ENCODE results near the gene LTBP2.

LTBP2 gene

DNA sequence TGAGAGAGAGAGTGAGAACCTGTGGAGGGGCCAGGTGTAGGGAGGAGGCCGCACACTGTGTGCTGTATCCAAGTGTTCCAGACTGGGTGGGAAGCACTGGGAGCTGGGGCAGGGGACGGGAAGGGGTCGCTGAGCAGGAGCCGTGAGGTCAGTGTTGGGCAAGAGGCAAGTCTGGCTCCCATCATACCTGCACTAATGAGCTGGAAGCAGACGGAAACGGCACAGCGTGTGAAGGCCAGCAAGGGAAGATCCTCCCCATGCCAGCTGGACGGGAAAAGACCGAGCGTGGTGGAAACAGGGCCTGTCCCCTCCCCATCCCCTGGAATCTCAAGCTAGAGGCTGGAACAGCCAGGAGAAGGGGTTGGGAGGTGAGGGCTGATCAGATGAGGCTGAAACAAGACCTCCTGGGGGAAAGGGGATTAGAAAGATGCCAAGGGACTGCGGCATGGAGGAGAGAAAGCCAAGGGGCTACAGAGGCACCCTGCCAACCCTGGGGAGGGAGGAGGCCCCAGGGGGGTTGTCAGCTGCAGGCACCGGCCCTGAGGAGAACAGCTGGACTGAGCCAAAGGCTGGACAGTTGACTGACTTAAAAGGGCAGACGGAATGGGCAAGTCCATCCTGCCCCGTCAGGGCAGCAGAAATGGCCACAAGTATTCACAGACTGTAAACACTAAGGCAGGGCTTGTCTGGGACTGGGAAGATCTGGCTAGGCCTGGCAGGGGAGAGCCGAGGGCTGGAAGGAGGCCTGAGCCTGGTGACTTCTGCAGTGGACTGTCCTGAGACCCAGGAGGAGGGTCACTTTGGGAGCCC lies 19.0 kb upstream of the LTBP2 start:
- H3K4me1 Mint-ChIP-seq, result peaks cover 3% of the 10 kb centered on the region
- H3K36me3 Mint-ChIP-seq, result no peaks in the 10 kb centered on the region
- no peaks in the 10 kb centered on the region for H3K9me3 Mint-ChIP-seq
- H3K4me3 Mint-ChIP-seq, result no peak overlapping the region
- no peak overlapping the region for H3K27ac Mint-ChIP-seq
- peaks cover 50% of the 10 kb centered on the region for H3K27me3 Mint-ChIP-seq
- DNase-seq, result no peak
- CTCF ChIA-PET, result interaction anchor here (1.6 kb wide), 1 partner anchor 21 kb away, joined by 3 read pairs; no protein-coding TSS in a partner anchor

GRCh38 chr14:74628418-74628817 lies 16.4 kb upstream of the LTBP2 start:
- H3K27ac Mint-ChIP-seq, result no peak overlapping the region
- H3K36me3 Mint-ChIP-seq, result no peaks in the 10 kb centered on the region
- H3K27me3 Mint-ChIP-seq, result peaks cover 47% of the 10 kb centered on the region

DNA sequence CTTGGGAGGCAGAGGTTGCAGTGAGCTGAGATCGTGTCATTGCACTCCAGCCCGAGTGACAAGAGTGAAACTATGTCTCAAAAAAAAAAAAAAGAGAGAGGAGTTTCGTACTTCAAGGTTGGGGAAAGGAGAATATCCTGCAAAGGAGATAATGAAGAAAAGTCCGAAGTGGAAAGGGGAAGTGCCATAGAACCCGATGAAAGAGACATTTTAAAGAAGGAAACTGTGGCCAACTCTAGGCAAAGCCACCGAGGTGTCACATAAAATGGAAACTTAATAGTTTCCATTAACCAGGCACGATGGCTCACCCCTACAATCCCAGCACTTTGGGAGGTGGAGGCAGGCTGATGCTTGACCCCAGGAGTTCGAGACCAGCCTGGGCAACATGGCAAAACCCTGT lies 15.0 kb upstream of the LTBP2 start:
- H3K27ac Mint-ChIP-seq, result no peak overlapping the region
- H3K4me1 Mint-ChIP-seq, result peaks cover 3% of the 10 kb centered on the region
- peaks cover 52% of the 10 kb centered on the region for H3K27me3 Mint-ChIP-seq
- no peaks in the 10 kb centered on the region for H3K9me3 Mint-ChIP-seq
- no peak for DNase-seq
- no peaks in the 10 kb centered on the region for H3K36me3 Mint-ChIP-seq
- H3K4me3 Mint-ChIP-seq, result no peak overlapping the region
- CTCF ChIA-PET, result interaction anchor here (1.0 to 2.5 kb wide), 2 partner anchors 14 to 18 kb away, joined by 5 to 9 read pairs; partner anchors contain the start of gene LTBP2

More at GRCh38 chr14:74628418-74628817, 16.4 kb upstream of the LTBP2 start:
- no peak for DNase-seq
- CTCF ChIA-PET, result interaction anchor here (1.2 to 2.5 kb wide), 2 partner anchors 10 to 16 kb away, joined by 4 to 9 read pairs; partner anchors contain the start of gene LTBP2
- Mint-ChIP-seq H3K4me1 (peaks cover 3% of the 10 kb centered on the region), H3K4me3 (no peak overlapping the region), H3K9me3 (no peaks in the 10 kb centered on the region)

GRCh38 chr14:74622257-74622656 lies 10.2 kb upstream of the LTBP2 start:
- Mint-ChIP-seq H3K36me3 (no peaks in the 10 kb centered on the region), H3K27me3 (peaks cover 28% of the 10 kb centered on the region), H3K4me3 (no peak overlapping the region), H3K27ac (no peak overlapping the region), H3K4me1 (peaks cover 41% of the 10 kb centered on the region), H3K9me3 (no peaks in the 10 kb centered on the region)
- DNase-seq, result no peak
- CTCF ChIA-PET, result interaction anchor here (1.2 to 2.2 kb wide), 2 partner anchors 8 to 13 kb away, joined by 3 to 8 read pairs; no protein-coding TSS in a partner anchor

GRCh38 chr14:74621556-74621955 lies 9.5 kb upstream of the LTBP2 start:
- CTCF ChIA-PET, result interaction anchor here (5.4 kb wide), 1 partner anchor 13 kb away, joined by 39 read pairs; no protein-coding TSS in a partner anchor
- H3K27ac Mint-ChIP-seq, result no peak overlapping the region
- H3K4me1 Mint-ChIP-seq, result peaks cover 39% of the 10 kb centered on the region
- H3K36me3 Mint-ChIP-seq, result no peaks in the 10 kb centered on the region
- no peak for DNase-seq
- no peak overlapping the region for H3K4me3 Mint-ChIP-seq
- H3K9me3 Mint-ChIP-seq, result no peaks in the 10 kb centered on the region
- H3K27me3 Mint-ChIP-seq, result peaks cover 25% of the 10 kb centered on the region

DNA sequence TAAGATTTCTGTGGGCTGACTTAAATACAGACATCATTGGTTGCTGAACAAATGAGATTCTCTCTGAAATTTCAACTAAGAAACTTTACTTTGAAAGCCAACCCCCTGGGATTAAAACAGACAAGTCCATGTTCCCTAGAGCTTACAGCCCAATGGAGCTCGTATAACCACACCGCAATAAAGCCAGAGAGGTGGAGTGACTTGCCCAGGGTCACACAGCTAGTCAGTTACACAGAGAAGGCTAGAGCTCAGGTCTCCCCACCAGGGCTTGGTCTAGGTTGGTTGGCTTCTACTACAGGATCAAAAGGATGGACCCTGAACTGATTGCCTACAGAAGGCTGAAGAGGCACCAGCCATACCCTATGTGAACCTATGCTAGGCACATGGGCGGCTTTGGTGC lies 8.9 kb upstream of the LTBP2 start:
- H3K36me3 Mint-ChIP-seq, result no peaks in the 10 kb centered on the region
- peaks cover 42% of the 10 kb centered on the region for H3K4me1 Mint-ChIP-seq
- H3K4me3 Mint-ChIP-seq, result no peak overlapping the region
- CTCF ChIA-PET, result interaction anchor here (0.5 to 5.4 kb wide), 2 partner anchors 12 to 184 kb away, joined by 3 to 39 read pairs; no protein-coding TSS in a partner anchor
- H3K27me3 Mint-ChIP-seq, result peaks cover 32% of the 10 kb centered on the region
- H3K9me3 Mint-ChIP-seq, result no peaks in the 10 kb centered on the region
- DNase-seq, result no peak
- no peak overlapping the region for H3K27ac Mint-ChIP-seq

- Mint-ChIP-seq H3K27me3 (peaks cover 32% of the 10 kb centered on the region), H3K27ac (no peak overlapping the region), H3K9me3 (no peaks in the 10 kb centered on the region), H3K4me1 (peaks cover 45% of the 10 kb centered on the region), H3K36me3 (no peaks in the 10 kb centered on the region), H3K4me3 (no peak overlapping the region)
- CTCF ChIA-PET, result interaction anchor here (0.5 to 5.4 kb wide), 2 partner anchors 12 to 185 kb away, joined by 3 to 39 read pairs; no protein-coding TSS in a partner anchor
- peak; percentile 31 for DNase-seq
These were observed 8.5 kb upstream of the LTBP2 start for GRCh38 chr14:74620497-74620921.

GRCh38 chr14:74619672-74620131 lies 7.7 kb upstream of the LTBP2 start:
- H3K27me3 Mint-ChIP-seq, result peaks cover 39% of the 10 kb centered on the region
- no peaks in the 10 kb centered on the region for H3K9me3 Mint-ChIP-seq
- DNase-seq, result no peak
- H3K4me1 Mint-ChIP-seq, result peaks cover 50% of the 10 kb centered on the region
- H3K4me3 Mint-ChIP-seq, result no peak overlapping the region
- CTCF ChIA-PET, result interaction anchor here (0.7 to 5.4 kb wide), 3 partner anchors 8 to 81 kb away, joined by 3 to 39 read pairs (median 4); no protein-coding TSS in a partner anchor
- H3K36me3 Mint-ChIP-seq, result no peaks in the 10 kb centered on the region
- H3K27ac Mint-ChIP-seq, result peak overlapping the region; percentile 28

- CTCF ChIA-PET, result interaction anchor here (0.5 to 5.4 kb wide), 7 partner anchors 9 to 193 kb away, joined by 3 to 39 read pairs (median 4); partner anchors contain the start of gene YLPM1
- Mint-ChIP-seq H3K4me3 (peak overlapping the region; percentile 47), H3K27me3 (peaks cover 42% of the 10 kb centered on the region), H3K36me3 (no peaks in the 10 kb centered on the region), H3K9me3 (no peaks in the 10 kb centered on the region), H3K4me1 (peaks cover 59% of the 10 kb centered on the region), H3K27ac (peak overlapping the region; percentile 89)
- DNase-seq, result peak; percentile 62
These were observed 6.3 kb upstream of the LTBP2 start for GRCh38 chr14:74618078-74618952.

- Mint-ChIP-seq H3K27ac (peak overlapping the region; percentile 89), H3K4me1 (peaks cover 59% of the 10 kb centered on the region), H3K4me3 (no peak overlapping the region), H3K36me3 (no peaks in the 10 kb centered on the region), H3K9me3 (no peaks in the 10 kb centered on the region), H3K27me3 (peaks cover 49% of the 10 kb centered on the region)
- CTCF ChIA-PET, result interaction anchor here (5.4 kb wide), 1 partner anchor 8 kb away, joined by 39 read pairs; no protein-coding TSS in a partner anchor
- no peak for DNase-seq
These were observed 5.1 kb upstream of the LTBP2 start for GRCh38 chr14:74616996-74617700.

DNA sequence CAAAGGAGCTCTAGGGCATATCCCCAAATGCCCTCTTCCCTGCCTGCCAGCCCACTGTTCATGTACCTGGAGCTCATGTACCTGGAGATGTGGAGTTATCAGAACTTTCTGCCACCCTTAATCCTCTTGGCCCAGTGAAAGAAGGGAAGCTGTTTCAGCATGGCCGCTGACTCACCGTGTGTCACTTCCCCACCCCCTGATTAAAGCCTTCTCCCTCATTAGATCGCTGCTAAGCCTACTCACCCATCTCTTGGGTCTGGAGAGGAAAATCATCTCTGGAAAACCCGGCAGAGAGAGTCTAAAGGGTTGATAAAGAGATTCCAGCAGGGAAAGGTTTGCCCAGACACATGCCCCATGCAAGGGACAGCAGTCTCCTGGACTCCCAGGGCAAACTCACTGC lies 4.5 kb upstream of the LTBP2 start:
- H3K27ac Mint-ChIP-seq, result no peak overlapping the region
- H3K4me1 Mint-ChIP-seq, result peaks cover 60% of the 10 kb centered on the region
- peaks cover 55% of the 10 kb centered on the region for H3K27me3 Mint-ChIP-seq
- DNase-seq, result no peak
- H3K4me3 Mint-ChIP-seq, result no peak overlapping the region
- no peaks in the 10 kb centered on the region for H3K9me3 Mint-ChIP-seq
- H3K36me3 Mint-ChIP-seq, result no peaks in the 10 kb centered on the region
- CTCF ChIA-PET, result interaction anchor here (5.4 kb wide), 1 partner anchor 8 kb away, joined by 39 read pairs; no protein-coding TSS in a partner anchor

- Mint-ChIP-seq H3K27me3 (peaks cover 63% of the 10 kb centered on the region), H3K9me3 (no peaks in the 10 kb centered on the region), H3K4me1 (peaks cover 56% of the 10 kb centered on the region), H3K36me3 (no peaks in the 10 kb centered on the region), H3K27ac (no peak overlapping the region), H3K4me3 (no peak overlapping the region)
- no peak for DNase-seq
- CTCF ChIA-PET, result interaction anchor here (0.6 to 1.0 kb wide), 2 partner anchors 25 to 507 kb away, joined by 3 read pairs; no protein-coding TSS in a partner anchor
These were observed 3.7 kb upstream of the LTBP2 start for GRCh38 chr14:74615735-74616134.

Data from activated naive CD4-positive, alpha-beta T cell treated with anti-CD3 and anti-CD28 coated beads, Interleukin-2, amount 10 ng/mL, durations not matched to agents 7 days and 5 days (primary cell).